Activated CD8-positive, alpha-beta memory T cell treated with anti-CD3 and anti-CD28 coated beads, Interleukin-2, amount 50 U/mL, for 48 hours (primary cell): Measurements from ENCODE around the gene SPSB1.

Source experiments
- DNase-seq: peaks from one replicate; pipeline ENCODE4 v3.0.0-alpha.2; 2020

Gene SPSB1

DNA sequence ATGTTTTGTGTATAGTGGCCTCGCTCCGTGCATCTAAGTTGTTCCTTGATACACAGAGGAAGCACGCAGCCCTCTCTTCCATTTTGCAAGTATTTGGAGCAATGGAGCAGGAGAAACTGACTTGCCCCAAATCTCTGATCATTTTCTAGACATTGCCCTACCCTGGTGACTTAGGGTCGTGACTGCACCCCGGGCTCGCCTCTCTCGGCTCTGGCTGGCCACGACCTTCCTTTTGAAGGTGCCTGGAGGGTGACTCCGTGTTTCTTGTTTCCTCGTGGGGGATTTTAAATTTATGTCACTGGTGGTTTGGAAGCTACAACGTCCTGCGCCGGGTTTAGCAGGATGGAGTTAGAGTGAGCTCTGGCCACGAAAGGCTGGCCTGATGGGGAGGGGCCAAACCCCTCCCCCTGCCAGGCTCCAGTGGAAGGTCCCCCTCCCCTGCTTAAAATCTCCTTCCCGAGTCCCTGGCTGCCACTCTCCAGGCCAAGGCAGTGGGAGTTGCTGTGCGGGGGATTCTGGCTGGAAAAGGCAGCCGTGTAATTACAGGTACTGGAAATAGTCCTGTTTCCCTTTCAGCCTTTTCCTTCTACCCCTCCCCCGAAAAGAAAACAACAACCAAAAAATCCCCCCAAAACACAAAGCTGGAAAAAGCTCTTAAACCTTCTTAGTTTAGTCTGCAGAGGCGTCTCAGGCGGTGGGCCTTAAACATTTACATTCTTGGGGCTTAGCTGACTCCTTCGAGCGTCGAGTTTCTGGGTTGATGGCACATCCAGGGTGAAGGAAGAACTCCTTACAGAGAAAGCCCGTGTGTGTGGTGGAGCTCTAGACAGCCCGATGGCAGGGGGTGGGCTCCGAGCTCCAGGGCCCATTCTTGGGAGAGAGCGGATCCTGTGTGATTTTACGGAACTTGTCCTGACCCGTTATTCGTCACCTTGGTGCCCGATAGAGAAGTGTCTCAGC, 28.1 kb downstream of the SPSB1 start:
- no peak for DNase-seq

GRCh38 chr1:9321480-9321849, 28.8 kb downstream of the SPSB1 start:
- DNase-seq: no peak

DNA sequence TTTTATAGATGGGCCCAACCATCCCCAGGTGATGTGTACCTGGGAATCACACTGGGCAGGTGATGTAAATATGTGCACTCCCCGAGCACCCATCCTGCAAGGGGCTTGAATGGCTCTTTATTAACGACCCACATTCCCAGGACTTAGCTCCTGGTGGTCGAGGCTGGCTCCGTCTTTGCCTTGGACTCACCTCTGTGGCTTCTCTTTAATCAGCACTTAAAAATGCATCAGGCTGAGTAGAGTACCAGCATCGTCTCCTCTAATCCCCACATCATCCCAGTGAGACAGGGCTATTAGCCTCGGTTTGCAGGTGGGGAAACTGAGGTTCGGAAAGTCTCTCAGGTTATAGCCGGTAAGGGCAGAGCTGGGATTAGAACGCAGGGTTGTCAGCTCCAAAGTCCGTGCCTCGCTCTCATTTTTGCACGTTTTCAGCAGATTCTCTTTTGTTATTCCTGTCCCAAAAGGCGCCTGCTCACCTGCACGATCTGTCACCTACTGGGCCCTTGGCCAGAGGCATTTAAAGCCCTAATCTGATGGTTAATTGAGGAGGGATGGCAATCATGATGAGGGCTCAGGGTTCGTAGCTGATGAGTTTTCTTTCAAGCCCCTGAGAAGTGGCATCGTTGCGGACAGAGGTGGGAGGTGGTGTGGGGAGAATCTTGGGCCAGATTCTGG, 29.4 kb downstream of the SPSB1 start:
- no peak for DNase-seq

DNA sequence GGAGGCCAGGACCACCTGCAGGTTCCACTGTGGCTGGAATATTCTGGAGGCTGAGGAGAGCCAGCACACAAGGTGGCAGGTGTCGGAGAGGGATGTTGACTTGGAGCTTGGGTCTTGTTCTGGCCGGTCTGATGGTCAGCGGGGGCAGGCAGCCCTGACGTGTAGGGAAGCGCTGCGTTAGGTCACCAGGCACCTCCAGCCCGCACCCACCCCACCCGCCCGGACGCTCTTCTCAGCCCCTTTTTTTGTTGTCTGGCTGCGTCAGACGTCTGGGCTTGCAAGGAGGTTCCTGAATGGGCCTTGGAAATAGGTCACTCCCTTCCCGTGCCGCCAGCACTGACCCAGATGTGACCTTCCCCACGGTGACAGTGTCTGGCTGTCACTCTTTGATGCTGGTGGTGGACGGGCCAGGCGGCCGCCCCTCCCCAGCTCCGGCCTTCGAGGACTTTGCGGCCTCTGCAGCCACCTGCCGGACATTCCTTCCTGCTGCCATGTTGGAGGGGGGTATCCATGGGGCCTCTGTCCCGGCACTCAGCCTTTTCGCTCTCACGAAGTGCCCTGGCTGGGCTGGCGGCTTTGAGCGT, 30.1 kb downstream of the SPSB1 start:
- no peak for DNase-seq

- DNase-seq: no peak
Observed at GRCh38 chr1:9324246-9325096, 31.8 kb downstream of the SPSB1 start.

DNA sequence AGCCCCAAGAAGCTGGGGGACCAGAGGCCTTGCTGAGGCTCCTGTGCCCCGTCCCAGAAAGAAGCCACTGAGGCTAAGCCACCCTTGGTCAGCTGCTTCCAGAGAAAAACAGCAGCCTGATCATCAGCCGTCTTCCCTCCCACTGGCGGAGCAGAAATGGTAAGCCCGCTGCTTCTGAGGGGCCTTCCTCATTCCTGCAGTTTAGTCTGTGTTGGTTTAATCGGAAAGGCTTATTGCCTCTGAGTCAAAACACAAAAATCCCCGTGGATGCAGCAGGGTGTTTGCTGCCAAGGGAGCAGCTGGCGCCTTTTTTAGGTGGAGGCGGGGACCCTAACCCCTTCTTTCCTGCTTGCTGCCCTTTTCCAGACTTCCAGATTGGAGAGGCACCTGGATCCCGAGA, 33.9 kb downstream of the SPSB1 start:
- DNase-seq: no peak

DNA sequence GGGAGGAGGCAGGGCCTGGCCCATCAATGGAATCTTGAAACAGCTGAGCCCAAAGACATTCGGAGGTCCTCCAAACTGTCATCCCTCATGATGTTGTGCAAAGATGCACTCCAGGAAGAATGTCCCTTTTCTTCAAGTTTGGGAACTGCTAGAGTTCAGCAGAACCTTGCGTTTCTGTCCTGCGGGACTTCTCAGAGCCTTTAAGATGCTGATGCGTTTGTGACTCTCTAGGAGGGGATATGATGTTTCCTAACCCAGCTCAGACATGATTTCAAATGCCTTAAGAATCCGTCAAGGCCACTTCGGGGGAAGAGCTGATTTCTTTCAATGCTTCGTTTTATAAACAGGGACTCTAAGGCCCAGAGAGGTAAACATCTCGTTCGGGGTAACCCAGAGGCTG, 35.5 kb downstream of the SPSB1 start:
- no peak for DNase-seq

- DNase-seq: no peak
Observed at GRCh38 chr1:9328715-9329114, 36.0 kb downstream of the SPSB1 start.

- no peak for DNase-seq
Observed at GRCh38 chr1:9331016-9331415, 38.3 kb downstream of the SPSB1 start.

DNA sequence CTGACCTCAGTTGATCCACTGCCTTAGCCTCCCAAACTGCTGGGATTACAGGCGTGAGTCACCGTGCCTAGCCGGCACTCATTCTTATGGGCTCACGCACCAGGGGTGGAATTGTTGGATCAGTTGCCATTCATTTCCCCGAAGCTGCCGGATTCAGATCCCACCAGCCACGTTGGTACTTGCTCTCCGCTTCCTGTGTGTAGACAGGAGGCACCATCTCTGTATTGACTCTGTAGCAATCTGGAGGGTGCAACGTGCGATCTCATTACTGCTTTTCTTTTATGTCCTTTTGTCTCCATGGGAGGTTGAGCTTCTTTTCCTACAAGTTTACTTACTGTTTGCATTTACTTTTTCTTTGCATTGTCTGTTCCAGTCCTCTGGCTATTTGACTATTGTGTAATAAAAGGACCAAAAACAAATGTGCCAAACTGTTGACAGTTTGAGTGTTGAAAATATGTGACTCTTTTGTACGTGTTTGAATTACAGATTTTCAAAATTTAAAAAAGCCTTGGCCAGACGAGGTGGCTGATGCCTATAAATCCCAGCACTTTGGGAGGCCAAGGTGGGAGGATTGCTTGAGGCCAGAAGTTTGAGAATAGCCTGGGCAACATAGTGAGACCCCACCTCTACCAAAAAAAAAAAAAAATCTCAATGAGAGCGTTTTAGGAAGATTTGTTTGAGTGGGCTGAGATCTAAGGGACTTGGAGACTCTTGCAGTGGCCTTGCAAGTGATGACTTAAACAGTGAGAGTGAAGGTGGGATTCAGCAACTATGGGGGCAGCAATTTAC, 39.1 kb downstream of the SPSB1 start:
- no peak for DNase-seq

GRCh38 chr1:9332513-9333143, 39.9 kb downstream of the SPSB1 start:
- no peak for DNase-seq

GRCh38 chr1:9338397-9339246, 45.9 kb downstream of the SPSB1 start:
- no peak for DNase-seq

DNA sequence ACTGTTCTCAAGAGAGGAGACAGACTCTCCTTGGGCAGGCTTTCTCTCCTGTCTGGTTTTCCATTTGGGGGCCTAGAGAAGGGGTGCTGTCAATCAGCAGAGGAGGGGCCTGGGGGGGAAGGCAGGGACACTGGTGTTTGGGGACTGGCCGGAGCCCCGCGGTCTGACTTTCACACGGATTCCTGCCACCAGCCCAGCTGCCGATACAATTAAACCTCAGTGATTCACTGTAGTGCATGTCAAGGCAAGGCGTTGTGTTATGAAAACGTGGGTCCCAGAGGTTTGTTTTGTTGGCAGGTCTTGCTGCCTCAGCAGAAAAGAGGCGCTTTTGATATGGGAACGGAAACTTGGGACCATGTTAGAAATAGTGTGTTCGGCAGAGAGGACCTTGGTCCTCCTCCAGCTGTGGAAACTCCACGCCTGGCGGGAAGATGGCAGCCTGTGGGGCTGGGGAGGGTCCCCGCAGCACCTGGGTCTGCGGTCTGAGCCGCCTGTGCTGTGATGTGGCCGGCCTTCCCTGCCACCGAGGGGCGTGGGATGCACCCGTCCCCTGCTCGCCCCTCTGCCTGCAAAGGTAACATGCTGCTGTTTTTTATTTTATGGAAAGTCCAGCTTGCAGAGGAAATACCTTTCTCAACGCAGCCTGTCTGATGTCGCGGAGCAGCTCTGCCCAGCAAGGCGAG, 47.6 kb downstream of the SPSB1 start:
- DNase-seq: no peak

DNA sequence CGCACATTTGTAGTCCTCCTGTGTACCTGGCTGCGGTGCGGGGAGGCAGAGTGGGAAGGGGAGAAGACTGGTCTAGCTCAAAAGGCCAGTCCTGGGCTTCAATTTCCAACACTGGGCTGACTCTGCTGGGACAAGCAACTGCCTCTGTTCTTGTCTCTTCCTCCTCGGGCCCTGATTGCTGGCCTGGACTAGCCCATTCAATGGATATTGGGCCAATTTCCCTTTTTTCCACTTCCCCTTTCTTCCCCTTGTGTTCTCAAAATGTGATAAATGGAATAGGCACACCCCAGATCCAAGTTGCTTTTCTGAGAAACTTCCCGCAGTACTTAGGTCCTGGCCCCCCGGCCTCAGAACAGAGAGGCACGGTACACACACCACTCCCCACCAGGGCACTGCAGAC, 48.2 kb downstream of the SPSB1 start:
- DNase-seq: no peak

DNA sequence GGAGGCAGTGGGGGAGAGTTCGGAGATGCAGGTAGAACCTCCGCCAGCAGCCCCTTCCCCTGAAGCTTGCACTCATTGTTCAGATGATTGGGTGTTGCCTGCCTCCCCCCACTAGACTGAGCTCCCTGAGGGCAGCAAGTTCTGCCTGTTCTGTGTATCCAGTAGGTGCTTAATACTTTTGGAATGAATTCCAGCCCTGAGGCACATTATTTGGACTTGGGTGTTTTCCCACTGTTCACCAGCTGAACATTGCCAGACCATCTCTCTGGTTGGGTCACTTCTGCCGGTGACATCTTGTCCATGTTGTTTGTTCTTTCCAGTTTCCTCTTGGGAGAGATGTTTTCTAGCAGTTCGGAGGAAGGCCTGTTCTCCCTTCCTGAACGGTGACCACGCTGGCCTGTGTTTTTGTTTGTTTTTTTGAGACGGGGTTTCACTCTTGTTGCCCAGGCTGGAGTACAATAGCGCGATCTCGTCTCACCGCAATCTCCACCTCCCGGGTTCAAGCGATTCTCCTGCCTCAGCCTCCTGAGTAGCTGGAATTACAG, 48.7 kb downstream of the SPSB1 start:
- no peak for DNase-seq

GRCh38 chr1:9343269-9343668, 50.6 kb downstream of the SPSB1 start:
- DNase-seq: no peak

DNA sequence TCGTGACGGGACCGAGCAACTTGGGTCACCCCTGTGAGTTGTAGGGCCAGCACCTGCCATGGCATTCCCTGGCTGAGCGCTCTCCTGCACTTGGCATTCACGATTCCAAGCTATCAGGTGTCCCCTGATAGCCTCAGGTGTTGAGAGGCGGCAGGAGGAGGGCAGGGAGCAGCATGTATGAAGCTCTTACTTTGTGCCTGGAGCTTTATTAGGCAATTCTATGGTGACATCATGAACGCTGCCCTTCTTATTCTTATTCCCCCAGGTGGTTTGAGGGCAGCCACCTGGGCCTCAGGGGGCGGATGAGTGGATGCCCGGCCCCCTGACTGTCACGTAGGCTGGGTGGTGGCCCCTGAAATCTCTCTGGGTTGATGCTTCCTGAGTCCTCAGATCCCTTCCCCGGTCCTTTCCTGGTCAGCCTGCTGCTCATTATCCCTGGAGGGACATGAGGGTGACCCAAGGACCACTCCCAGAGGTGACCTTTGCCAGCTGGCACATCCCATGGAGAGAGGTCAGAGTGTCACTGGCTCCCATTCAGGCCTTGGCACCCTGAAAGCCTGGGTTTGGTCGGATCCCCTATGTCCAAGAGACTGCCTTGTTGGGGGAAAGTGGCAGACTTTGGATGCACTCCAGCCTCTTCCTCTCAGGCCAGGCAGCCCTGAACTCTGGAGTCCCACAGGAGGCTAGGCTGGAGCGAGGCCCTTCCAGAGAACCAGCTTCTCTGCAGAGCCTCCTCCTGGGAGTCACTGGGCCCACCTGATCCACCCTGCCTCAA, 51.9 kb downstream of the SPSB1 start:
- DNase-seq: no peak

GRCh38 chr1:9345471-9345870, 52.8 kb downstream of the SPSB1 start:
- DNase-seq: no peak

DNA sequence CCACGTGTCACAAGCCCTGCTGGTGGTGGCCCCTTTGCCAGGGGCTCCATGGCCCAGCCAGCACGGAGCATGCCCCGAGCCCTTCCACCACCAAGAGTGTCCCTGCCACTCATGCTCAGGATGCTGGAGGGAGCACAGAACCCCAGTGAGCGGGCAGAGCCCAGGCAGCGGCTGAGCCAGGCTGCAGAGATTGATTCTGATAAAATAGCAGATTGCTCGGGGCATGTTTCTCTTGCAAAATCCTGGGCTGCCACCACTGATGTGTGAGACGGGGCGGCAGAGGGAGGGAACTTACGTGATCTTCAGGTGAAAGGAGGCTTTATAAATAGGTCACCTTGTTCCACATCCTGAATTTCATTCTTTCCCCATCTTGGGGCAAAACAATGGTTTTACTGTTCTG, 53.2 kb downstream of the SPSB1 start:
- no peak for DNase-seq
